CD14-positive monocyte (primary cell): ENCODE results near the gene PFN4. TPM values are rescaled to one million over a fixed set of nuclear protein-coding genes. Genes with fewer than 3 reads are reported as not detected.

ENCODE experiments used
- DNase-seq, 3 donors: peaks; one replicate each; pipeline ENCODE4 v3.0.0-alpha.2; 2011 to 2022
- H2AFZ ChIP-seq: 2 replicates; pipeline ENCODE4 v1.6.0; 2012; ENCODE audit warnings: mild to moderate bottlenecking, low read depth, low read length, inconsistent platforms; ENCODE audit not compliant: insufficient read depth, poor library complexity, severe bottlenecking
- H3K27ac ChIP-seq, 2 donors: 1 replicate in 1 of 2; 2 replicates in 1 of 2; pipeline ENCODE4 v1.5.1; 2012 to 2013; ENCODE audit warnings: low read length in 2 of 2, control low read depth in 1 of 2, inconsistent platforms in 1 of 2, low read depth in 1 of 2, mild to moderate bottlenecking in 1 of 2
- H3K27me3 ChIP-seq, 2 donors: one replicate each; pipeline versions ENCODE4 v1.6.0 to v1.6.1; 2011 to 2013; ENCODE audit warnings: low read length in 2 of 2; ENCODE audit not compliant: control insufficient read depth in 2 of 2, insufficient read depth in 2 of 2
- H3K36me3 ChIP-seq, 2 donors: replicated peaks in 1 of 2; 1 replicate in 1 of 2; 2 replicates in 1 of 2; pipeline versions ENCODE4 v1.5.1 to v1.6.1; 2012 to 2013; ENCODE audit warnings: low read length in 2 of 2, control low read depth in 1 of 2, inconsistent platforms in 1 of 2, mild to moderate bottlenecking in 1 of 2; ENCODE audit not compliant: insufficient read depth in 2 of 2, control insufficient read depth in 1 of 2
- H3K4me1 ChIP-seq, 2 donors: 1 replicate in 1 of 2; 2 replicates in 1 of 2; pipeline versions ENCODE4 v1.5.1 to v1.6.1; 2012 to 2013; ENCODE audit warnings: low read length in 2 of 2, control low read depth in 1 of 2, inconsistent platforms in 1 of 2, mild to moderate bottlenecking in 1 of 2, moderate library complexity in 1 of 2; ENCODE audit not compliant: insufficient read depth in 2 of 2, control insufficient read depth in 1 of 2
- H3K4me2 ChIP-seq: replicated peaks from 2 replicates; pipeline ENCODE3; 2012; ENCODE audit warnings: low read length, moderate library complexity, mild to moderate bottlenecking; ENCODE audit not compliant: poor library complexity, severe bottlenecking; ENCODE audit errors: extremely low read depth
- H3K4me3 ChIP-seq, 3 experiments: fragments of 200-600 bp in 1 of 3; sonication (generic) in 1 of 3; replicated peaks in 1 of 3; 1 replicate in 2 of 3; 2 replicates in 1 of 3; pipeline ENCODE4 v1.5.1; 2011 to 2013; ENCODE audit warnings: low read length in 3 of 3, mild to moderate bottlenecking in 3 of 3, control low read depth in 2 of 3, low read depth in 2 of 3, inconsistent platforms in 1 of 3, moderate library complexity in 1 of 3
- H3K79me2 ChIP-seq: 2 replicates; pipeline ENCODE4 v1.6.0; 2012; ENCODE audit warnings: mild to moderate bottlenecking, control low read depth, inconsistent platforms, low read length, moderate library complexity; ENCODE audit not compliant: insufficient read depth
- H3K9ac ChIP-seq: 2 replicates; pipeline ENCODE4 v1.6.0; 2017; ENCODE audit warnings: low read length, mild to moderate bottlenecking; ENCODE audit not compliant: insufficient read depth, poor library complexity, severe bottlenecking
- H3K9me3 ChIP-seq, 2 donors: replicated peaks in 1 of 2; 1 replicate in 1 of 2; 2 replicates in 1 of 2; pipeline versions ENCODE4 v1.5.1 to v1.6.1; 2012 to 2013; ENCODE audit warnings: low read length in 2 of 2, control low read depth in 1 of 2; ENCODE audit not compliant: control insufficient read depth in 1 of 2, insufficient read depth in 1 of 2
- H4K20me1 ChIP-seq: 2 replicates; pipeline ENCODE4 v1.6.0; 2012; ENCODE audit warnings: mild to moderate bottlenecking, low read length, control low read depth, moderate library complexity; ENCODE audit not compliant: insufficient read depth
- H3K27ac Mint-ChIP-seq, 7 donors: one replicate each; pipeline ENCODE4 v1.8.0; 2020; ENCODE audit warnings: mild to moderate bottlenecking in 7 of 7, mixed read lengths in 7 of 7, moderate library complexity in 6 of 7, inconsistent platforms in 2 of 7
- H3K27me3 Mint-ChIP-seq, 3 donors: one replicate each; pipeline ENCODE4 v1.8.0; 2021 to 2022; ENCODE audit warnings: low read depth in 3 of 3, mild to moderate bottlenecking in 3 of 3, mixed read lengths in 3 of 3, moderate library complexity in 3 of 3, inconsistent platforms in 1 of 3
- H3K36me3 Mint-ChIP-seq, 2 donors: one replicate each; pipeline ENCODE4 v1.8.0; 2020; ENCODE audit warnings: mixed read lengths in 2 of 2, inconsistent platforms in 1 of 2, mild to moderate bottlenecking in 1 of 2
- H3K4me1 Mint-ChIP-seq: one replicate; pipeline ENCODE4 v1.8.0; 2020; ENCODE audit warnings: mild to moderate bottlenecking, mixed read lengths
- H3K4me3 Mint-ChIP-seq, 2 donors: one replicate each; pipeline ENCODE4 v1.8.0; 2020; ENCODE audit warnings: mild to moderate bottlenecking in 2 of 2, mixed read lengths in 2 of 2, moderate library complexity in 1 of 2
- H3K9me3 Mint-ChIP-seq, 7 donors: one replicate each; pipeline ENCODE4 v1.8.0; 2020 to 2022; ENCODE audit warnings: mixed read lengths in 7 of 7, mild to moderate bottlenecking in 6 of 7, moderate library complexity in 6 of 7, inconsistent platforms in 2 of 7
- CTCF ChIP-seq: fragments of 200-600 bp; IDR thresholded peaks from one replicate; pipeline ENCODE4 v1.8.0; 2022; ENCODE audit warnings: antibody characterized with exemption, mild to moderate bottlenecking
- WGBS: methylation state at CpG from one replicate; pipeline ENCODE4 v1.1.5; 2013; ENCODE audit warnings: missing lambda C conversion rate; ENCODE audit not compliant: insufficient coverage; 5-methylcytosine and 5-hydroxymethylcytosine counted together
- intact Hi-C, 2 donors: fragments of 100-400 bp; cut with micrococcal nuclease; formaldehyde crosslinking; loops; one replicate each; pipeline versions ENCODE4 v1.15.0 to v1.15.1; 2023
- polyA minus RNA-seq: library from RNA; depleted of rRNA, polyadenylated mRNA; stranded (reverse); fragments of >200 nt; gene quantifications from 2 replicates; pipeline ENCODE4 v1.2.3, GENCODE V29; 2012
- polyA plus RNA-seq, 3 donors: library from polyadenylated mRNA; depleted of rRNA in 1 of 3; unstranded in 2 of 3; stranded (reverse) in 1 of 3; fragments of 300-500 nt in 2 of 3; fragments of >200 nt in 1 of 3; fragmentation: Illumina TruSeq in 2 of 3; gene quantifications; 1 replicate in 2 of 3; 2 replicates in 1 of 3; pipeline ENCODE4 v1.2.3, GENCODE V29; 2012 to 2021
- total RNA-seq, 12 experiments: library from RNA in 1 of 12; stranded (reverse) in 1 of 12; fragments of 120-200 nt in 1 of 12; gene quantifications; one replicate each; pipeline ENCODE4 v1.2.4 and lab custom pipeline; 2013 to 2026; ENCODE audit warnings: mixed read lengths in 6 of 12, inconsistent platforms in 1 of 12

PFN4 gene
- 0.10 TPM for total RNA-seq (2013)
- polyA plus RNA-seq (not detected), polyA minus RNA-seq (not detected in 2 replicates), total RNA-seq (lab: John Stamatoyannopoulos, UW) (0 to 1.1 (median 0.13) reads per million in 11 experiments)

GRCh38 chr2:24123195-24123921, at the start of gene PFN4, which contains the start of gene FAM228B:
Gene PFN4 (minus strand): TSS chr2:24123334. CDS start chr2:24122535, 799 bp downstream.
Gene FAM228B (plus strand): TSS chr2:24123469. CDS start chr2:24124362, 893 bp downstream.
- intact Hi-C loops, result no loop called here
- Mint-ChIP-seq H3K27me3 (peaks cover 0 to 3% (median 0%) of the 10 kb centered on the region in 3 donors), H3K4me3 (peak within 1 kb of the TSS; percentile 83 to 88), H3K27ac (peak within 1 kb of the TSS in 6 of 7 donors; percentile 25 to 77 (median 60)), H3K9me3 (no peaks in the 10 kb centered on the region), H3K36me3 (peaks cover 6 to 9% of the 10 kb centered on the region in 2 donors), H3K4me1 (peaks cover 15% of the 10 kb centered on the region)
- Histone ChIP-seq H3K27me3 (no peaks in the 10 kb centered on the region), H4K20me1 (no peaks in the 10 kb centered on the region), H3K36me3 (no peaks in the 10 kb centered on the region), H3K79me2 (no peaks in the 10 kb centered on the region), H3K9ac (peak within 1 kb of the TSS; percentile 67), H3K4me2 (peak within 1 kb of the TSS; percentile 96), H3K4me3 (peak within 1 kb of the TSS; percentile 72 to 83 (median 75)), H3K9me3 (no peaks in the 10 kb centered on the region), H2AFZ (peak within 1 kb of the TSS; percentile 87), H3K27ac (peak within 1 kb of the TSS; percentile 28 to 50), H3K4me1 (peaks cover 14 to 16% of the 10 kb centered on the region in 2 donors)
- TF ChIP-seq CTCF, result no peak
- WGBS, result under 1% methylated on average over 96 of the region's 103 CpGs
- peak; percentile 65 to 76 (median 75) for DNase-seq

- no peak for TF ChIP-seq CTCF
- Histone ChIP-seq H3K36me3 (no peaks in the 10 kb centered on the region), H3K9ac (no peak overlapping the region), H3K27ac (no peak overlapping the region), H3K4me2 (no peak overlapping the region), H2AFZ (no peak overlapping the region), H3K27me3 (no peaks in the 10 kb centered on the region), H3K79me2 (no peaks in the 10 kb centered on the region), H4K20me1 (no peaks in the 10 kb centered on the region), H3K4me3 (no peak overlapping the region), H3K4me1 (peaks cover 9% of the 10 kb centered on the region in 2 donors), H3K9me3 (no peaks in the 10 kb centered on the region)
- no peak overlapping the region for H3K27ac Mint-ChIP-seq
- peaks cover 0 to 7% of the 10 kb centered on the region in 2 donors for H3K36me3 Mint-ChIP-seq
- peaks cover 0 to 2% (median 0%) of the 10 kb centered on the region in 7 donors for H3K9me3 Mint-ChIP-seq
- no peak for DNase-seq
- peaks cover 8% of the 10 kb centered on the region for H3K4me1 Mint-ChIP-seq
- 96% methylated on average over 4 of the region's 5 CpGs for WGBS
- intact Hi-C loops, result no loop called here
- H3K4me3 Mint-ChIP-seq, result no peak overlapping the region
- peaks cover 2 to 5% (median 2%) of the 10 kb centered on the region in 3 donors for H3K27me3 Mint-ChIP-seq
These were observed 45.9 kb upstream of the PFN4 start for GRCh38 chr2:24169023-24169422.
